ENCODE measurements around the gene INTS6. TPM values are rescaled to one million over a fixed set of nuclear protein-coding genes. Genes with fewer than 3 reads are reported as not detected.

INTS6 gene
- total and polyA plus RNA-seq, 5 donors from 2014 or later = 19.3 to 62.0 (median 21.8) TPM

DNA sequence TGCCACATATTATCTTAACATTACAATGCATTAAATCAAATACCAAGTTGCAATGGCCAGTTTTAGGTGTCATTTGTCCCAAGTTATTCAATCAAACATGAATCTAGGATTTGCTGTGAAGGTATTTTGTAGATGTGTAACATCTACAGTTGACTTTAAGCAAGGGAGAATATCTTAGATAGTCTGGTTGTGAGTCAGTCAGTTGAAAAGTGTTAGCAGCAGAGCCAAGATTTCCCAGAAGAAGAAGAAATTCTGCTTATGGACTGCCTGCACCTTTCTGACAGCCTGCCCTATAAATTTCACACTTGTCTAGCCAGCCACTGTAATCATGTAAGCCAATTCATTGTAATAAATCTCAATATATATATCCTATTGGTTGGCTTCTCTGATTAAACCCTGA, 41.3 kb upstream of the INTS6 start:
- no peak for DNase-seq
- peaks cover 4% of the 10 kb centered on the region for H3K27me3 ChIP-seq (ENCODE audit: control insufficient read depth, insufficient read depth, low read length)
- no peaks in the 10 kb centered on the region for H3K9me3 ChIP-seq (ENCODE audit: control insufficient read depth in 2 of 2, low read length in 2 of 2)
- H3K27ac ChIP-seq (ENCODE audit: insufficient read depth, low read length, poor library complexity, severe bottlenecking) = no peak overlapping the region
- no peak for ATAC-seq (ENCODE audit: low read depth in 2 of 2)
- H3K4me1 ChIP-seq (ENCODE audit: control insufficient read depth, insufficient read depth, low read length, poor library complexity, severe bottlenecking) = no peaks in the 10 kb centered on the region
- Mint-ChIP-seq H3K36me3 (no peaks in the 10 kb centered on the region), H3K4me3 (no peak overlapping the region), H3K9me3 (peaks cover 0 to 3% (median 0%) of the 10 kb centered on the region in 7 donors), H3K4me1 (no peaks in the 10 kb centered on the region), H3K27ac (no peak overlapping the region), H3K27me3 (peaks cover 65% of the 10 kb centered on the region)
- no peak overlapping the region for H3K4me3 ChIP-seq (ENCODE audit: low read depth, low read length)
- no peaks in the 10 kb centered on the region for H3K36me3 ChIP-seq (ENCODE audit: control insufficient read depth, insufficient read depth, low read length)

DNA sequence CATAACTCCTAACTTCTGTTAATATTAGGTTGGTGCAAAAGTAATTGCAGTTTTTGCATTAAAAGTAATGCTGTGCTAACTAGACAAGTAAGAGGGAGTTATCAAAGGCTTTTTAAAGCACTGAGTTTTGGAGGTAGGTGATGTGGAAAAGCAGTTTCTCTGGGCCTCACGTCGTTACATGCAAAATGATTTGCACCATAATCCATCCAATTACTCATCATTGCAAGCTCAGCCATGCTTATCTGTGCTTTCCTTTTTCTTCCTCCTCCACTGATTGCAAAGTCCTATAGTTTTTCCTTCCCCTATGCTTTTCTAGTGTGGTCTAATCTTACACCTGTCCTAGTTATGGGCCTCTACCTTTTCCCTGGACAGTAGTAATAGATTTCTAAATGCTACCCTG, 35.4 kb upstream of the INTS6 start:
- peaks cover 31% of the 10 kb centered on the region for H3K27me3 Mint-ChIP-seq
- Histone ChIP-seq H3K27ac (ENCODE audit: insufficient read depth, low read length, poor library complexity, severe bottlenecking) (no peak overlapping the region), H3K9me3 (ENCODE audit: control insufficient read depth in 2 of 2, low read length in 2 of 2) (no peaks in the 10 kb centered on the region), H3K4me3 (ENCODE audit: low read depth, low read length) (no peak overlapping the region), H3K36me3 (ENCODE audit: control insufficient read depth, insufficient read depth, low read length) (no peaks in the 10 kb centered on the region), H3K27me3 (ENCODE audit: control insufficient read depth, insufficient read depth, low read length) (no peaks in the 10 kb centered on the region), H3K4me1 (ENCODE audit: control insufficient read depth, insufficient read depth, low read length, poor library complexity, severe bottlenecking) (no peaks in the 10 kb centered on the region)
- no peak for ATAC-seq (ENCODE audit: low read depth in 2 of 2)
- no peaks in the 10 kb centered on the region for H3K4me1 Mint-ChIP-seq
- no peak overlapping the region for H3K4me3 Mint-ChIP-seq
- peaks cover 0 to 4% (median 0%) of the 10 kb centered on the region in 7 donors for H3K9me3 Mint-ChIP-seq
- H3K36me3 Mint-ChIP-seq = no peaks in the 10 kb centered on the region
- DNase-seq = no peak
- H3K27ac Mint-ChIP-seq = no peak overlapping the region

DNA sequence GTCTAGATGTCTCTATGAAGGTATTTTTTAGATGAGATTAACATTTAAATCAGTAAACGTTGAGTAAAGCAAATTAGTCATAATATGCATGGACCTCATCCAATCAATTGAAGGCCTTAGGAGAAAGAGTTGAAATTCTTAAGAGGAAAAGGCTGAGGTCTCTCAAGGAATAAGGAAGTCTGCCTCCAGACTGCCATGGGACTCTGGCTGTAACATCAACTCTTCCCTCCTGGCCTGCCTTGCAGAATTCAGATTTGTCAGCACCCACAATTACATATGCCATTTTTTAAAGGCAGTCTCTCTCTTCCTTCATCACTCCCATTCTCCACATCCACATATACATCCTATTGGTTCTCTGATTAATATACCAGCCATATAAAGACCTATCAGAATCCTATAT, 28.8 kb upstream of the INTS6 start:
- no peak overlapping the region for H3K27ac Mint-ChIP-seq
- peaks cover 0 to 6% (median 0%) of the 10 kb centered on the region in 7 donors for H3K9me3 Mint-ChIP-seq
- H3K4me3 ChIP-seq (ENCODE audit: low read depth, low read length) = no peak overlapping the region
- H3K9me3 ChIP-seq (ENCODE audit: control insufficient read depth in 2 of 2, low read length in 2 of 2) = no peaks in the 10 kb centered on the region
- no peak overlapping the region for H3K4me3 Mint-ChIP-seq
- ATAC-seq (ENCODE audit: low read depth in 2 of 2) (no peak), DNase-seq (no peak)
- no peaks in the 10 kb centered on the region for H3K4me1 ChIP-seq (ENCODE audit: control insufficient read depth, insufficient read depth, low read length, poor library complexity, severe bottlenecking)
- H3K4me1 Mint-ChIP-seq = no peaks in the 10 kb centered on the region
- no peaks in the 10 kb centered on the region for H3K36me3 ChIP-seq (ENCODE audit: control insufficient read depth, insufficient read depth, low read length)
- no peaks in the 10 kb centered on the region for H3K27me3 ChIP-seq (ENCODE audit: control insufficient read depth, insufficient read depth, low read length)
- H3K36me3 Mint-ChIP-seq = no peaks in the 10 kb centered on the region
- peaks cover 10% of the 10 kb centered on the region for H3K27me3 Mint-ChIP-seq
- H3K27ac ChIP-seq (ENCODE audit: insufficient read depth, low read length, poor library complexity, severe bottlenecking) = no peak overlapping the region

DNA sequence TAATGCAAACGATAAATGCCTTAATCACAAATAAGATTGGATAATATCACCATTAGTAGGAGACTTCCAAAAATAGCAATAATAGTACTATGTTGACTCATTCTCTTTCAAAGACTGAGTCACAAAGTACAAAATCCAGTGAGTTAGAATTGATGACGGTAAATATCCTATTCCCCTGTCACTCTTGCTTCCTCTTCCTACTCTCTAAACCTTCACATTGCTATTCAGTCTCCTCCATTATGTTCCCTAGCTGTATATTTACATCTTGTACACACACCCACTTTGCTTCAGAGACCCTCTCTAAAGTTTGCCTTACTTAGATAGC, 26.3 kb upstream of the INTS6 start:
- no peaks in the 10 kb centered on the region for H3K36me3 Mint-ChIP-seq
- H3K27ac Mint-ChIP-seq = no peak overlapping the region
- no peaks in the 10 kb centered on the region for H3K4me1 Mint-ChIP-seq
- ATAC-seq (ENCODE audit: low read depth in 2 of 2) (no peak), DNase-seq (no peak)
- no peak overlapping the region for H3K4me3 Mint-ChIP-seq
- H3K9me3 Mint-ChIP-seq = peaks cover 0 to 6% (median 0%) of the 10 kb centered on the region in 7 donors
- no peaks in the 10 kb centered on the region for H3K27me3 ChIP-seq (ENCODE audit: control insufficient read depth, insufficient read depth, low read length)
- no peak overlapping the region for H3K4me3 ChIP-seq (ENCODE audit: low read depth, low read length)
- peaks cover 17% of the 10 kb centered on the region for H3K27me3 Mint-ChIP-seq
- H3K9me3 ChIP-seq (ENCODE audit: control insufficient read depth in 2 of 2, low read length in 2 of 2) = no peaks in the 10 kb centered on the region
- no peak overlapping the region for H3K27ac ChIP-seq (ENCODE audit: insufficient read depth, low read length, poor library complexity, severe bottlenecking)
- no peaks in the 10 kb centered on the region for H3K36me3 ChIP-seq (ENCODE audit: control insufficient read depth, insufficient read depth, low read length)
- H3K4me1 ChIP-seq (ENCODE audit: control insufficient read depth, insufficient read depth, low read length, poor library complexity, severe bottlenecking) = no peaks in the 10 kb centered on the region

DNA sequence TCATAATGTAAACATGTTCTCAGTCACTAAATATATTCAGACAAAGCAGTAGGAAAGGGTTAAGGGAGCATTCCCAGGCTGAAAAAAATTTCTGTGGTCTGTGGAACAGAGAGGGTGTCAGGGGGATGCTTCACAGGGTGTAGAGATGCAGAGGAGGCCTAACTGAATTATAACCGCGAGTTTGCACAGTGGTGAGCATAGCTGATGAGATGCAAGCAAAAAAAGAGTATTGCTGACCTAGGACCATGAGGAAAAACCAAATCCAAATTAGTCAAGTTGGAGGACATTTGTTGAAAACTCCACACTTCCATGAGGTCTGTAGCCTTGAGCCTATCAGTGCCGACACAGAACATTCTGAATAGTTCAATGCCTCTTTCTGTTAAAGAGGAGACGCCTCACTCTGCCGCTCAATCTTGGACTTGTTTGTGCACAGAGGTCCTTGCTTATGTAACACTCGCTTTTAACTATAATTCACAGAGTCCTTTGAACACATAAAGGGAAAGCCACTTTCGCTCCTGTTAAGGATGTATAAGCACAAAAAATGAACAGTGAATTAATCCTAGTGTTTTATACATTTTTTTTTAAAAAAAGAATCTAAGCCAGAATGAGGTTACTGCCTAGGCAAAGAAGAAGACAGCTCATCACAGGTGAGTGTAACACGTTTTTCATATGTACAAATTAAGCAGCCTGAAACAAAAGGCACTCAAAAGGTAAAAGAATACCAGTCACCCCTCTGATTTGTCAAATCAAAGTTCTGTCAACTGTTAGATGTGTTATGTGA, 25.8 kb upstream of the INTS6 start:
- H3K4me1 ChIP-seq (ENCODE audit: control insufficient read depth, insufficient read depth, low read length, poor library complexity, severe bottlenecking) = no peaks in the 10 kb centered on the region
- Mint-ChIP-seq H3K4me3 (no peak overlapping the region), H3K36me3 (no peaks in the 10 kb centered on the region), H3K27ac (no peak overlapping the region), H3K4me1 (no peaks in the 10 kb centered on the region), H3K9me3 (peaks cover 0 to 3% (median 0%) of the 10 kb centered on the region in 7 donors), H3K27me3 (peaks cover 17% of the 10 kb centered on the region)
- H3K27me3 ChIP-seq (ENCODE audit: control insufficient read depth, insufficient read depth, low read length) = no peaks in the 10 kb centered on the region
- H3K4me3 ChIP-seq (ENCODE audit: low read depth, low read length) = no peak overlapping the region
- no peak for ATAC-seq (ENCODE audit: low read depth in 2 of 2)
- no peaks in the 10 kb centered on the region for H3K9me3 ChIP-seq (ENCODE audit: control insufficient read depth in 2 of 2, low read length in 2 of 2)
- no peak overlapping the region for H3K27ac ChIP-seq (ENCODE audit: insufficient read depth, low read length, poor library complexity, severe bottlenecking)
- DNase-seq = no peak
- no peaks in the 10 kb centered on the region for H3K36me3 ChIP-seq (ENCODE audit: control insufficient read depth, insufficient read depth, low read length)

DNA sequence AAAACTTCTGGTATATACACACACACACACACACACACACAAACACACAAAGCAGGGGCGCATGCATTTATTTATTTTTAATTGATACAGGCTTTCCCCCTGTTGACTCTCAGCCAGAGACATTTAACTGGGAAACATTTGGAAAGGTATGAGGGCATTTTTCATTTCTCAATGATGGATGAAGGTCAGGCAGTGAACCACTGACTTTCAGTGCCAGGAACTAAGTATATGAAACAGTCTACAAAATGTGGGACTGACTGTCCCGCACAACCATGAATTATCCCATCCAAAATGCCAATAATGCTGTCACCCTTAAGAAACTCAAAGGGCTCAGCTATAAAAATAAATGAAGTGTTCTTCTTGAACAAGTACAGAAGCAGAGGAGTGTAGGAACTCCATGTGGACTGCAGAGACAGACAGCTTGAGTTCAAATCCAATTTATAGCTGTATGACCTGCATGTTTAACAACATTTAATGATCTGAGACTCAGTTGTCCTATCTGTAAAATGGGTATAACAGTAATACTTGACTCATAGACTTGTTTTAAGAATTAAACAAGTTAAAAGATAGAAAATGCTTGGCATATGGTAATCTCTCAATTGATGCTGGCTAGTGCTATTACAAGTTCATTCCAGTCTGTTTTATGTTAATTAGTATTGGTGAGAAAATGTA, 25.0 kb upstream of the INTS6 start:
- DNase-seq (no peak), ATAC-seq (ENCODE audit: low read depth in 2 of 2) (no peak)
- Mint-ChIP-seq H3K36me3 (no peaks in the 10 kb centered on the region), H3K27me3 (peaks cover 17% of the 10 kb centered on the region), H3K9me3 (peaks cover 0 to 3% (median 0%) of the 10 kb centered on the region in 7 donors), H3K27ac (no peak overlapping the region), H3K4me3 (no peak overlapping the region), H3K4me1 (no peaks in the 10 kb centered on the region)
- Histone ChIP-seq H3K27me3 (ENCODE audit: control insufficient read depth, insufficient read depth, low read length) (no peaks in the 10 kb centered on the region), H3K4me1 (ENCODE audit: control insufficient read depth, insufficient read depth, low read length, poor library complexity, severe bottlenecking) (no peaks in the 10 kb centered on the region), H3K27ac (ENCODE audit: insufficient read depth, low read length, poor library complexity, severe bottlenecking) (no peak overlapping the region), H3K36me3 (ENCODE audit: control insufficient read depth, insufficient read depth, low read length) (no peaks in the 10 kb centered on the region), H3K4me3 (ENCODE audit: low read depth, low read length) (no peak overlapping the region), H3K9me3 (ENCODE audit: control insufficient read depth in 2 of 2, low read length in 2 of 2) (no peaks in the 10 kb centered on the region)

DNA sequence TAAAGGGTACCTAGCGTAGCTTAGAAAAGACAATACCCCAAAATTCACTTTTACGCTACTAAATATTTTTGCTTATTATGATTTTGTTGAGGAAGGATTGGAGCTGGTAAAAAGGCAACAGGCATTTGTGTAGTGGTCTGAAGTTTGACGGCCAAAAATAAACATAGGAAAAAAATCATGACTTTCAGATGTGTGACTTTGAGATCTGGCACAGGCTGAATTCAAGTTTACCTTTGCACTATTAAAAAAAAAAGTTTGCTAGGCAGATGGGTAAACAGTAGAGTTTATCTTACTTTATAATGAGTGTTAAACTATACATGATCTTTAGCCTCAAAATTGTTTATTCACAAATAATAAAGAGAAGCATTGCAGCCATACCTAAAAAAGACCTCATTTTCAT, 24.3 kb upstream of the INTS6 start:
- no peak overlapping the region for H3K27ac Mint-ChIP-seq
- no peaks in the 10 kb centered on the region for H3K4me1 Mint-ChIP-seq

More for the DNA sequence above, 24.3 kb upstream of the INTS6 start:
- H3K4me3 ChIP-seq (ENCODE audit: low read depth, low read length) = no peak overlapping the region
- Mint-ChIP-seq H3K27me3 (peaks cover 11% of the 10 kb centered on the region), H3K4me3 (no peak overlapping the region), H3K36me3 (no peaks in the 10 kb centered on the region), H3K9me3 (no peaks in the 10 kb centered on the region)
- no peaks in the 10 kb centered on the region for H3K4me1 ChIP-seq (ENCODE audit: control insufficient read depth, insufficient read depth, low read length, poor library complexity, severe bottlenecking)
- ATAC-seq (ENCODE audit: low read depth in 2 of 2) (no peak), DNase-seq (no peak)
- no peaks in the 10 kb centered on the region for H3K36me3 ChIP-seq (ENCODE audit: control insufficient read depth, insufficient read depth, low read length)
- no peaks in the 10 kb centered on the region for H3K9me3 ChIP-seq (ENCODE audit: control insufficient read depth in 2 of 2, low read length in 2 of 2)
- no peak overlapping the region for H3K27ac ChIP-seq (ENCODE audit: insufficient read depth, low read length, poor library complexity, severe bottlenecking)
- no peaks in the 10 kb centered on the region for H3K27me3 ChIP-seq (ENCODE audit: control insufficient read depth, insufficient read depth, low read length)

Measured in CD4-positive, CD25-positive, alpha-beta regulatory T cell (primary cell).